Measurements from ENCODE around the gene CGREF1. TPM values are rescaled to one million over a fixed set of nuclear protein-coding genes. Genes with fewer than 3 reads are reported as not detected.

Gene CGREF1
- total RNA-seq, 4 donors from 2014 or later = 3.7 to 8.5 TPM; not detected in 2

DNA sequence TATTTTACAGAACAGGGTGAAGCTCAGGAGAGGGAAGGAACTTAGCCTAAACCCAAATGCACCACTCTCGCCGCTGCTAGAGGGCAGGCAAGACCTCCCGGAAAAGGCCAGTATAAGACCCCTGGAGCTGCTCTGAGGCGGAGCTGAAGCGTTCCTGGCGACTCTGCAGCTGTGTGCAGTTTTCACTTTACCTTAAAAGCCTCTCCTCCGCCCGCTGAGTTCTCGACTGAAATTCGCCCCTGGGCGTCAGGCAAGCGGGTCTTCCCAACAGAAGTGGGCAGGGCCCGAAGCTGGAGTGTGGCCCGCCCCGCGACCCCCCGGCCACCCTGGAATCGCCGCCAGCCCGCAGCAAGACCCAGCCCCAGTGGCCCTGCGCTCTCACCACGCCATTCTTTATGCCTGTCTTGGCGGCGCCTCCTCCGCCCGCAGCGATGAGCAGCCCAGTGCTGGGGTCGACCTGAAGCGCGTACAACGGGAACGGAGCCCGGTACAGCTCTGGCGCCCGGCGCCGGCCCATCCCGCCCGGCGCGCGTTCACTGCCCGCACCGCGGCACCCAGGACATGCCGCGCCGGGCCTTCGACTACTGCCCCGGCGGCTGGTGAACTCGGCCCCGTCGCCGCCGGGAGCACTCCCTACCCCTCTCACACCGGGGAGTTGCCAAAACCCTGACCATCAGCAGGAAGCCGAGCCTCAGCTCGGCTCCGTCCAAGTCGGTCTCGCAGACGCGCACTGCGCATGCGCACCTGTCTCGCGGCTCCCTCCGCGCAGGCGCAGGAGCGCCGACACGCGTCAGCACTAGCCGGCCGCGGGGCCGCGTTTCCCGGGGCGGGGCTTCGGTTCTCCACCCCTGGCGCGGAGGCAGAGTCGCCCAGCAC, 15.2 kb upstream of the CGREF1 start, which contains the start of gene PREB:
TSS of gene PREB (minus strand) at position 732 of the 876 bp plus-strand sequence. CDS start at position 517, 215 bp downstream.
- DNase-seq = peak; percentile 97 to 98
- Histone ChIP-seq H3K27ac (peak within 1 kb of the TSS; percentile 48 to 87 (median 78)), H3K36me3 (peaks cover 11 to 24% of the 10 kb centered on the region in 2 donors), H3K4me3 (replicated peaks in 1 of 3) (peak within 1 kb of the TSS; percentile 65 to 100 (median 70)), H3K9me3 (no peaks in the 10 kb centered on the region), H3K27me3 (no peaks in the 10 kb centered on the region), H3K4me1 (peaks cover 10 to 12% of the 10 kb centered on the region in 2 donors)
- intact Hi-C loops (cut with DNase I) = no loop called here
- WGBS, 2 donors = 0 to 2% methylated on average over 6 to 42 of the region's 86 CpGs
- TF ChIP-seq POLR2A (IDR thresholded peaks at IDR 0.05) = peak in 1 of 2 donors; percentile 92
- TF ChIP-seq, protein P1, sequence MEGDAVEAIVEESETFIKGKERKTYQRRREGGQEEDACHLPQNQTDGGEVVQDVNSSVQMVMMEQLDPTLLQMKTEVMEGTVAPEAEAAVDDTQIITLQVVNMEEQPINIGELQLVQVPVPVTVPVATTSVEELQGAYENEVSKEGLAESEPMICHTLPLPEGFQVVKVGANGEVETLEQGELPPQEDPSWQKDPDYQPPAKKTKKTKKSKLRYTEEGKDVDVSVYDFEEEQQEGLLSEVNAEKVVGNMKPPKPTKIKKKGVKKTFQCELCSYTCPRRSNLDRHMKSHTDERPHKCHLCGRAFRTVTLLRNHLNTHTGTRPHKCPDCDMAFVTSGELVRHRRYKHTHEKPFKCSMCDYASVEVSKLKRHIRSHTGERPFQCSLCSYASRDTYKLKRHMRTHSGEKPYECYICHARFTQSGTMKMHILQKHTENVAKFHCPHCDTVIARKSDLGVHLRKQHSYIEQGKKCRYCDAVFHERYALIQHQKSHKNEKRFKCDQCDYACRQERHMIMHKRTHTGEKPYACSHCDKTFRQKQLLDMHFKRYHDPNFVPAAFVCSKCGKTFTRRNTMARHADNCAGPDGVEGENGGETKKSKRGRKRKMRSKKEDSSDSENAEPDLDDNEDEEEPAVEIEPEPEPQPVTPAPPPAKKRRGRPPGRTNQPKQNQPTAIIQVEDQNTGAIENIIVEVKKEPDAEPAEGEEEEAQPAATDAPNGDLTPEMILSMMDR (IDR thresholded peaks at IDR 0.05) = peak in 1 of 6 experiments; percentile 7

DNA sequence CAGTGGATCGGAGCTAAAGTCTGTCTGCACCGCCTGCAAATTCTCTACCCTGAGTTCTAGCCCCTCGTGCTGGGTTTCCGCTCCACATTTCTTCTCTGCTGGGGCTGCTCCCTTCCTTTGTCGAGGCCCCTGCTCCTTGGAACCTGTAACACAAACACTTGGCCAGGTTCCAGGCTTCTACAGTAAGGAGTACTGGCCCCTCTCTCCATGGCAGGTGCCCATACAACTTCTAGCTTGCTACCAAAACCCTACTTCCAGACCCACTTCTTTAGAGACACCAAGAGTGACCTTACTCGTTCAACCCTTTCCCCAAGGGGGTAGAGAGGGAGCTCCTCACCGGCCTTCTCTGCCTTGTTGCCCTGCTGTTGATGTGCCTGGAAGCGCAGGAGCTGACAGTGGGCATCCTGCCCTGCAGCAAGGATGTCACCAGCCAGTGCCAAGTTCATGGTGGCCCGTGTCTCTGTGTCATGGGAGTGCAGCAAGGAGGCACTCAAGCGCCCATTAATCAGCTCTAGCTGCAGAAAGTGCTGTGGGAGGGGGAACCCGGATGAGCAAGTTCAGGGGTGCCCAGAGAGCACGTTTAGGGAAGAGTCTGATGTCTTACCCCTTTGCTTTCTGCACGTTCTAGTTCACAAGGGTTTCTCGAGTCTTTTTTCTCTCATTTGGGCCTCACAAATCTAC, 14.4 kb upstream of the CGREF1 start:
- Histone ChIP-seq H3K4me1 (peaks cover 10 to 12% of the 10 kb centered on the region in 2 donors), H3K27me3 (no peaks in the 10 kb centered on the region), H3K27ac (peak overlapping the region in 1 of 3 donors; percentile 87), H3K9me3 (no peaks in the 10 kb centered on the region), H3K36me3 (peaks cover 11 to 24% of the 10 kb centered on the region in 2 donors), H3K4me3 (replicated peaks in 1 of 3) (peak overlapping the region; percentile 65 to 100 (median 70))
- 34 to 35% methylated on average over 14 of the region's 14 CpGs for WGBS, 2 donors
- DNase-seq = no peak
- intact Hi-C loops (cut with DNase I) = no loop called here
- TF ChIP-seq, protein P1 (IDR thresholded peaks at IDR 0.05) = no peak
- TF ChIP-seq POLR2A (IDR thresholded peaks at IDR 0.05) = no peak

DNA sequence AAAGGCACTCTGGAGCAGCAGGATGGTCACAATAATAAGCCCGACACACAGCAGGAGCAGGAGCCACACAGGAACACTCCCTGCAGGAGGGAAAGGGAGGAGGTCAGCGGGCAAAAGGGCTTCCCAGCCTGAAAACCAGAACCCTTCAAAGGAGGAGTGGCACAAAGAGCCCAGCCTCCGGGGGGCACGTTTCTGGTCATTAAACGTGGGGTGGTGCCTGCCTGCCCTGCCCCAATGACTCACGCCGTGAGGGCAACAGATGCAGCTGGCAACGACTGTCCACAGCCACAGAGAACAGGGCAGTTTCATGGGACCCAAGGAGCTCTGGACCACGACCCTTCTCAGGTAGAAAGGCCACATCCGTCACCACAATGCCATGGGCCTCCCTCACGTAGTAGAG, 12.5 kb upstream of the CGREF1 start:
- TF ChIP-seq, protein P1 (IDR thresholded peaks at IDR 0.05) = no peak
- no peak for TF ChIP-seq POLR2A (IDR thresholded peaks at IDR 0.05)
- Histone ChIP-seq H3K27ac (no peak overlapping the region), H3K4me3 (replicated peaks in 1 of 3) (no peak overlapping the region), H3K9me3 (no peaks in the 10 kb centered on the region), H3K27me3 (no peaks in the 10 kb centered on the region), H3K36me3 (peaks cover 11 to 24% of the 10 kb centered on the region in 2 donors), H3K4me1 (peaks cover 10 to 12% of the 10 kb centered on the region in 2 donors)
- DNase-seq = no peak
- intact Hi-C loops (cut with DNase I) = no loop called here
- 93% methylated on average over 8 to 11 of the region's 11 CpGs for WGBS, 2 donors

DNA sequence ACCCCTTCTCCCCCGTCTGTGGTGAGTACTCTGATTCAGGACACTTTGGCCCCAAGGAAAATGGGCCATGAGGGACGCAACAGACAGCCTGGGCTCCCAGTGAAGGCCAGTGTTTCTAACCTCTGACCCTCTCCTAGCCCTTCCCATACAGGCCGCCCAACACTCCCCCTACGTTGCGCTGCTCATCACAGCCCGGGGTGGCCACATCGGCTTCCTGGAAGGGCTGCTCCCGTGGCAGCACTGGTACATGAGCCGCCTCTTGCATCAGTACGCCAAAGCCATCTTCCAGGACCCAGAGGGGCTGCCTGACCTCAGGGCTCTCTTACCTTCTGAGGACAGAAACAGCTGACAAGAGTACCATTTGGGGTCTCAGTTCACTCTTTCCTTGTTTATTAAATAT, 11.5 kb upstream of the CGREF1 start:
- peaks cover 10 to 12% of the 10 kb centered on the region in 2 donors for H3K4me1 ChIP-seq
- intact Hi-C loops (cut with DNase I) = no loop called here
- no peak overlapping the region for H3K4me3 ChIP-seq (replicated peaks in 1 of 3)
- 92 to 96% methylated on average over 9 to 10 of the region's 10 CpGs for WGBS, 2 donors
- peaks cover 11 to 24% of the 10 kb centered on the region in 2 donors for H3K36me3 ChIP-seq
- no peaks in the 10 kb centered on the region for H3K27me3 ChIP-seq
- H3K9me3 ChIP-seq = no peaks in the 10 kb centered on the region
- TF ChIP-seq, protein P1 (IDR thresholded peaks at IDR 0.05) = no peak
- no peak for TF ChIP-seq POLR2A (IDR thresholded peaks at IDR 0.05)
- DNase-seq = no peak
- H3K27ac ChIP-seq = no peak overlapping the region
